GM18505 (cell line): ENCODE results near the gene KLF7.

Experiments
- ATAC-seq: cut with Tn5 transposase; IDR thresholded peaks from one replicate; pipeline ENCODE4 v1.9.1; 2021; ENCODE audit not compliant: unreplicated experiment
- POLR2A ChIP-seq: IDR thresholded peaks from 4 replicates; pipeline ENCODE4 v1.6.1; 2011; ENCODE audit warnings: borderline replicate concordance; ENCODE audit not compliant: insufficient read depth, insufficient read length; ENCODE audit errors: extremely low read depth

The KLF7 gene

DNA sequence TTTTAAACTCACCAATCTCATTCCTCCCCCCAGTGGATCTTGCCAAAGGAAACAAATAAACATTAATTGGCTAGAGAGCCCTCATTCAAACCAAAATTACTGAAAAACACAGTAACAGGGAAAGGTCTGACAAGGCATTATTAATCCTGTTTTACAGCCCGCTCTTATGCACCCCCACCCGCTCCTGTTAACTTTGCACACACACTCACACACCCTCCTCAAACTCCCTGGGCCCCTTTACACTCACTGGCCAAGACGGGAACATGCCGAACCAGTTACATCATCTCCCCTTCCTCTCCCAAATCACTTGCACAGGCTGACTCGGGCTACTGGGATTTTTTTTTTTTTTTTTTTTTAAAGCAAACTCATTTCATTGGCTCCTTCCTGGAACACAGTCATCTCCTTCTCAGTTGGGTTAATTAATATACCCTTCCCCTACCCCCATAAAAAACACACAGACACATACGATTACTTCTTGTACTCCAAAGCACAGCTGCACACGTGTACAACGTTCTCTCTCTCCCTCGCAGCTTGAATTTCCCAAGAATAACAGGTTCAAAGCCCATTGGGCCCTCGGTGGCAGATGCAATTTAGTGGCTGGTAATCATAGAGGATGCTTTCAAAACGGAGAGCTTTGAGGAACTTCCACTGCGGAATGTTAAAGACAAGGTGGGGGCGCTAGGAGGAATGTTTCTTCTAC lies 31.8 kb downstream of the KLF7 start:
- ATAC-seq: no peak
- TF ChIP-seq POLR2A: no peak

DNA sequence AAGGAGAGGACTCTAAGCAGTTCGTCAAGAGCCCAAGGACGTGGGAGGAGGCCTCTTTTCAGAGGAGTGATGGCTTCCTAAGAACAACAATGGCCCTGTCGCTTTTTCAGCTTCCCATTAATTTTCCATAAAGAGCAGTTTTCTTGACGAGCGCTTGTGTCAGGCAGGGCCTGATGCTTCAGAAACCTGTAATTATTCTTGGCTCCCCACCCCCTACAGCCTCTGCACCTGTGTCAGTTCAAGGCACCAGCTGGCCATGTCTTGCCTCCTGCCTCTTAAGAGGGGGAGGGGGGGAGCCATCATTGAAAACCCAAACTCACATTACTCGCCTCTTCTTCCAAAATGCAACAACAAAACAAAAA lies 32.3 kb downstream of the KLF7 start:
- ATAC-seq: no peak
- no peak for TF ChIP-seq POLR2A

DNA sequence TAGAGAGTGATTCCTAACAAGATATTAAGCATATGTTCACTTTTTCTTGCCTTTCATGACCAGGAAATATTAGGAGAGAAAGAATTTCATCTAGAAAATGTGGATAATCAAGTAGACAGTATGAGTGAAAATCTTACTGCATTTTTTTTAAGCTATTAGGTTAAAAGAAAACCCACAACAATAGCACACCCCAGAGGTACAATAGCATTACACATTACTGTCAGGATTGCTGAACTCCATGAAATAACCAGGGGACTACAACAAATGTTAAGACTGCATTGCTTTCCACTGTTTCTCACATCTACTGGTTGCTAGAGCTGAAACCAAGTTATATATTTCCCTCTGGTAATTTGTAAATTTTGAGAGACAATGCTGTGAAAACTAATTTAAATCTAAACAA lies 33.7 kb downstream of the KLF7 start:
- ATAC-seq: no peak
- no peak for TF ChIP-seq POLR2A

DNA sequence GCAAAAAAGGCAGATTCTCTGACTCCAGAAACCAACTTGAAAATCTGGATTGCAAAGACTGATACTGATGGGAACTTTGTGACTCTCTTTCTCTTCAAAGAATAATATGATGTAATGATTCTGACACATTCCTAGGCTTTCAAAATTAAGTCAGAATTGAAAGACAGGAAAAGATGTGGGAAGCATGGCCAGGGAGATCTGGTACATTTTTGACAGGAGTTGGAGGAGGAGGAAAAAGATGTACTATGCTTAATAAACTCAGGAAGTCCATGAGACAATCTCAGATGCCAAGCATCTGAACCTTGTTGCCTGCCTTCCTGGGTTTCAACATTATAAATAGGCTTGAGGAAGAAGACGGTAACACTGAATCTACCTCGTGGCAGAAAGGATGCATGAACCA lies 34.2 kb downstream of the KLF7 start:
- no peak for ATAC-seq
- TF ChIP-seq POLR2A: no peak

DNA sequence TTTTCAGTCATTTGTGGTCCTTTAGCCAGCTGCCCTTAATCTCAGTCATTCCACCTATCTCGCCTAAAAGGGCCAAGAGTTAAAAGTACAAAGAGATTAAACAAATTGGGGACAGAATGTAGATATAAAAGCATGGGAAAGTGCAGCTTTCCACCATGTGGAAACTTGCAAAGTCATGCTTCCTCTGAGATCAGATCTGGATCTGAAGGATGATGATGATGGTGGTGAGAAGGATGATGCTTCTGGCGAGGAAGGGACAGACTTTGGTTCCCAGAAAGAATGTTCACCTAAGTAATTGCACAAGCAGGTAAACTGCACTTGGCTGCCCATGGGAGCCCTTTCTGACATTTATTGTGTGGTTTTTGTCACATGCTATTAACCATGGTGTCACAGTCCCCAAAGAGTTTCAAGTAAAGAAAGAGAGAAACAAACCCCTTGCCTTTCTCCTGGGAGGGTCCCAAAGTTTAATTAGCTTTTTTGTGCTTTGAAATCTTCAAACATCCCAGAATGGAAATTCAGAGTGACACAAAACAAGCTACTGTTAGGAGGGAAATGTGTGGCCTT lies 34.7 kb downstream of the KLF7 start:
- TF ChIP-seq POLR2A: no peak
- no peak for ATAC-seq

DNA sequence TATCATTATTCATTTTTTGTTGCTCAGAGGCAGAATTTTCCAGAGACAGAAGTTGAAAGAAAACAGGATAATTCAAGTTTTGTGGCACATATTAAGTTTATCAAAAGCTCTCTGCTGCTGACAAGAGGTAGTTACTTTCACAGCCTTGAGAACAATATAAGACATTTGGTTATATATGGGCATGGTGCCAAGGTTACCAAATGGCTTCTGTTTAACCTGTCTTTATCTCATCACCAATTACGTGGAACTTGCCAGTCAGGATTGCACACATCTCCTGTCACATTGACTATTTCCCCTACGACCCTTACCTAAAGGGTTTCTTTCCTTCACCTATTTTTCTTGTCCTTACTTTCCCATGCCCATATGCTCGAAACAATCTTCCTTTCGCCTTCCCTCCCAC lies 35.9 kb downstream of the KLF7 start:
- no peak for TF ChIP-seq POLR2A
- no peak for ATAC-seq

DNA sequence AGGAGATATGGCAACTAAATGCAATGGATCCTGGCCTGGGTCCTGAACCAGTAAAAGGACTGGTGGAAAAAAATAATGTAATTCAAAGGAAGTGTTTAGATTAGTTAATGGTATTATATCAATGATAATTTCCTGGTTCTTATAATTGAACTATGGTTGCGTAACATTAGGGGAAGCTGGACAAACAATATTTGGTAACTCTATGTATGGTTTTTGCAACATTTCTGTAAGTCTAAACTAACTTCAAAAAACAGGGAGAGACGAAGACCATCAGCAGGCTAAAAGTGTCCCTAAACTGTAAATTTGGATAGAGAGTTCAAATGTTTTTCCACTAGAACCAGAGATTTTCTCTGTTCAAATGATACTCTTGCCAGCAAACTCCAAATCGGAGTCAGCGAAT lies 36.9 kb downstream of the KLF7 start:
- no peak for ATAC-seq

DNA sequence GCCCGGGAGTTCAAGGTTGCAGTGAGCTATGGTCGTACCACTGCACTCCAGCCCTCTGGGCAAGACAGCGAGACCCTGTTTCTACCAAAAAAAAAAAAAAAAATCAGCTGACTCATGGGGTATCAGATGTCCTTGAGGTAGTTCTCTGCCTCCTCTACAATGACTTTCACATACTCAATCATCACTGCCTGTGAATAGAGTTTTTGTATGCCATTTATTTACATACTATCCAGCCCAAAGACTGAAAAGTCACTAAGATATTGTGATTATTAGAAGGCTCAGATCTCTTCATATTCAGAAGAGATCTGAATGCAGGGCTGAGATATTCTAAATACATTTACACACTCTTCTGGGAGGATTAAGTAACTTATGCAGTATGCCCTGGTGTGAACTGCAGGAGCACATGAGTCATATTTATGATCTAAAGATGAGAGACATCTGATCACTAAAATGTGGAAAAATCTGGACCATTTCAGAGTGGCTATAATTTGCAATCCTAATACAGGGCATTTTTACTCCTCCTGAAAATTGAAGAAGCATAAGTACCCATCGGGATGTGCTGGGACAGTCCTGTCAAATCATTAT lies 38.9 kb downstream of the KLF7 start:
- no peak for TF ChIP-seq POLR2A
- ATAC-seq: no peak

More for the DNA sequence above, 36.9 kb downstream of the KLF7 start:
- TF ChIP-seq POLR2A: no peak

DNA sequence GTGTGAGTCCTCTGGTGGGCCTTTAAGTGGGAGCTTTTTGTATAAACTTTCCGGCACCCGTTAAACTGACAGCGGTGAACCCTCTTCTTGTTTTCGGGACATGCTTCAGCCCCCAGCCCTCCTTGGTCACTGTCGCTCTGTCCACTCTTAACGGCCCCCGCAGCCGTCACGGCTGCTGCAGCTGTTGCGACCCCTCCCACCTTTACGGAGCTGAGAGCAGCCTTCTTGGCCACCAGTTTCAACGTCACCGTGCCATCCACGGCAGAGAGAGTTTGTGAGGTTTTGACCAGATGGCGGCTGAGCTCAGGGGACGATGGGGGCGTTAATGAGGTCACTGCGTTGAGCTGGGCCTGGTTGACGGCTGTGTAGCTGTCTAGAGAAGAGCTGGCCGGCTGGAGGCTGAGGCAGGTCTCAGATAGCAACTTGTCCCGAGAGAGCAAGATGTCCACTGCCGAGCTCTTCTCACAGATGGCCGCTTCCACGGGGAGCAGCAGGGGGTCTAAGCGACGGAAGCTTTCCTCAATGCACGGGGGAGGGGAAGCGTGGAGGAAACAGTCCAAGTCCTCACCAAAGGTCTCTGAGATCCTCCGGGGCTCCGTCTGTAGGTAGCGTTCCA lies 41.9 kb downstream of the KLF7 start:
- TF ChIP-seq POLR2A: no peak
- no peak for ATAC-seq

DNA sequence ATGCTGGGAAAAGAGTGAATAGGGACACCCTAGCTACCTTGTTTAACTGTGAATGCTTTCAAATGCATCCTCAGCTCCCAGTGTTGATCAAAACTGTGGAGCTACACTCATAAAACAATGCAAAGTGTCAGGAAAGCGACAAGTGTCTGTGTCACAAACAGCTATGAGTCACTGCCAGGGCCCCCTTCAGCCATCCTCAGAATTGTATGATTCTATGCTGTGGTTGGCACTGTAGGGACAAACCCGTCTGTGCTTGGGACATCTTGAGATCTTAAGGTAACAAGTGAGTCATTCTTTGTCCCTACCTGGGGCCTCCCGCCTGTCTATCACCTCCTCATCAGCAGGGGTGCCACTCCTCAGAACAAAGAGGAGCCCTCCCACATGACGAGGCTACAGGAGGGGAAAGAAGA lies 42.4 kb downstream of the KLF7 start:
- ATAC-seq: no peak
- no peak for TF ChIP-seq POLR2A

DNA sequence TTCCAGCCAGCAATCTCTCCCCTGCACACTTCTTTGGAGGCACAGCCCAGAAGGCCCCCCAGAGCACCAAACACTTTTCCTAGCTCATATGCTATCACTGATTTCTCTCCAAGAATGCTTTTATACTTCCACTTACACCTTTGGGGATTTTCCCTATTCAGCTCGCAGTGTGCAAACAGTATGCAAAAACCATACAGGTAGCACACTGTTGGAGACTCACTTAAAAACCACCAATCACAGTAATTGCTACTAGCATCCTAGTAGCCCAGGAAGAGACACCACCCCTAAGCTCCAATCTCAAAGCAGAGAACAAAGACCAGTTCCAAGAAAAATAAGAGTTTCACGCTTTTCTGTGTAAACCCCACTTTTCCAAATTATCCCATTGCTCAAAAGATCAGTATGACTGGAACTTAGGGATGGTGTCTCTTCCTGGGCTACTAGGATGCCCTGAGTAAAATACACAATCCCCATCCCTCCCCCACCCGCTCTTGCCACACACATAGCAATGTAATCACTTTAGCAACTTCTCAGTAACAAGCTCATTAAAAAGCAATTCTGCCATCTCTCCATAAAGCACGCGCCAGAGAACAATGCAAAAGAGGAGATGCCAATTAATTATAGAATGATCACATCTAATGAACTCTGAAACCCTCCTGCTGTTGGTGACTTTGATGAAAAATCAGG lies 43.0 kb downstream of the KLF7 start:
- TF ChIP-seq POLR2A: no peak
- ATAC-seq: no peak

DNA sequence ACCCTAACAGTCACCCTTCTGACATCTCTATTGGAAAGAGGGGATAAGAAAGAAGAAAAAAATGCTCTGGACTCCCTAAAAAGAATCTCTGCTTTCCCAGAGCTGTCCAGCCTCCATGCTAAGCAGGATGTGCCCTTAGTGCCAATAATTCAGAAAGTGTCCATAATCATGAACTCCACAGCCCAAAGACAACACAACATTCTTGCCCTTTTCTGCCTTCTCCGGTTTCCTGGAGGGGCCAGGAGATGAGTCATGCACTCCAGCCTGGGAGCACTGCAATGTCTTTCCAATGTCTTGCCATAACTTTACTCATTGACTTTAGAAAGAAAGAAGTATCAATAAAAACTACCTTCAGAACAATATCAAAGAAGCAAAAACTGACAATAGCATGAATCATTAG lies 44.0 kb downstream of the KLF7 start:
- TF ChIP-seq POLR2A: no peak
- ATAC-seq: no peak

DNA sequence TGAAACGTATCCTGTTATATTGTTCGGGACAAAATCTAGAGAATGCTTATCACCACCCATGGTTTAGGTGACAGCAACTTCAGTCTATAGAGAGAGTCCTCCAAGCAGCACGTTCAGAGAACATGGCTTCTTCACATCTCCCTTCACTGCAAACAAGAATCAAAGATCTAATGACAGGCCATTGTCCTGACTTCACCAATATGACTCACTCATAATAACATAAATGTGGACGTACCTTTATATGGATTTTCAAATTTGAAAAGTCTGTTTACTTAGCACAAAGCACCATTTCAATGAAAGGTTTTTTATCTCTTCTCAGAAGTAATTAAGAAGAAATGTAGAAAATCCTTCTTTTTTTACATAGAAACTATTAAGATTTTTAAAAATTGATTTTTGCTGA lies 46.7 kb downstream of the KLF7 start:
- no peak for ATAC-seq
- TF ChIP-seq POLR2A: no peak

DNA sequence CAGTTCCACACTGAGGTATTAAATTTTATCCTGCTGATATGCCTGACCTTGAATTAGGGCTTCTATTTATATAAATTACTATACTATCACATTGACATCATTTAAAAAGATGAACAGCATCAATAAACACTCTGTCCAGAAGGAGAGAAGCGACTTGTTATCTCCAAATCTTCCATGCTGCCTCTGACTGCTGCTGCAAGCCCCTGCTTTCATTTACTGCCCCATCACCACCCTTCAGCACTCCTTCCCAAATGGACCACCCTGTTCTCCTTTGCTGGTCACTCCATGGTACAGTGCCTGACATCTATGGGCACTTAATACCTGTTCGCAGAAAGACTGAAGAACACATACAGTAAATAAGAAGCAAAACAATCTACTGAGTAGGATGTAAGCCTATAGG lies 48.1 kb downstream of the KLF7 start:
- no peak for TF ChIP-seq POLR2A
- no peak for ATAC-seq

DNA sequence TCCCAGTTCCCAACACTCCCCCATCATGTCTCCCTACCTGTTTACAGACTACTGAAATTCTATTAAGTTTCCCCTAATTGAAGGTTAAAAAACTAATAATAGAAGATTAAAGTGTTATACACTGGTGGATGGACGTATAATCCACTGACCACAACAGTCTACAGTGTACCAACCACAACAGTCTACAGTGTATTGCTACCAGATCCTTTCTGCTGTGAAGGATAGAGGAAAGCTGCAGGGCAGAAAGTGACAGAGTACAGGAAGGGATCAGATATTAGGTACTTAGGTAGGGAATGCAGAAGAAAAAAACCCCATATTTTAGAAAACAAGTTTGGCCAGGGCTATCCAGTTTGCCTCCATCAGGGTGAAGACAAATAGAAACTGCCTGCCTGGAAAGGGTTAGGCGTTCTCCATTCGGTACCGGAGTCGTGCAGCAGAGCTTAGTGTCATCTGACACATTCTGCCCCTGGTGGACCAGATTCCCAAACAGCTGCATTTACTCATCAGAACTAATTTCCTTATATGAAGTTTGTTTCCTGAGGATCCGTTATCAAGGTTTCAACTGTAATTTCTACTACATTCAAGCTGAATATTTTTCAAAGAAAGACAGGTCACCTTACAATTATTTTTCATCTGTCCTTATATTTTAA lies 49.9 kb downstream of the KLF7 start:
- TF ChIP-seq POLR2A: no peak
- ATAC-seq: no peak
